K562 (cell line): ENCODE results near the gene SH3RF1. TPM values are rescaled to one million over a fixed set of nuclear protein-coding genes. Genes with fewer than 3 reads are reported as not detected.

Experiments used
- ATAC-seq: fragments of 200-7000 bp; cut with Tn5 transposase; 3 replicates; pipeline ENCODE4 v1.9.1; 2020; ENCODE audit warnings: moderate library complexity
- BruUV-seq: library from RNA; stranded (reverse); fragments of 400-500 nt; replicated peaks from 2 replicates; lab custom pipeline; 2021; lab: Mats Ljungman, UMichigan
- CTCF ChIA-PET: fragments of 300-600 bp; formaldehyde crosslinking; extraction: SDS; loops from one replicate; lab custom pipeline; 2021; ENCODE audit warnings: low intra/inter-chr PET ratio; lab: Yijun Ruan, JAX
- POLR2A ChIA-PET: fragments of 300-600, 350-650 bp; sonication (Branson Sonifier 250); formaldehyde crosslinking; extraction: SDS; loops from one replicate; lab custom pipeline; 2021; ENCODE audit warnings: antibody characterized with exemption, inconsistent platforms; lab: Yijun Ruan, JAX
- DNase-seq, 4 experiments: peaks; one replicate each; pipeline versions ENCODE4 v3.0.0 to v3.0.0-alpha.2; 2011 to 2018; ENCODE audit warnings: low spot score in 3 of 4, mixed read lengths in 3 of 4; ENCODE audit errors: extremely low read depth in 1 of 4
- FAIRE-seq: peaks from 2 replicates; lab custom pipeline; 2011; peaks lifted over from hg19 to GRCh38; lab: Jason Lieb, UNC
- H2AFZ ChIP-seq: 2 replicates; pipeline ENCODE4 v1.6.0; 2011; ENCODE audit warnings: low read depth, low read length, control low read depth, inconsistent platforms
- H3K27ac ChIP-seq: fragments of 200-600 bp; 3 replicates; pipeline ENCODE4 v1.8.0; 2011; ENCODE audit warnings: low read depth, mild to moderate bottlenecking, control low read depth, inconsistent platforms, low read length, moderate library complexity, mixed read lengths; ENCODE audit errors: extremely low read depth
- H3K27me3 ChIP-seq, 2 experiments: fragments of 300-600 bp in 1 of 2; 2 replicates in 1 of 2; 3 replicates in 1 of 2; pipeline versions ENCODE4 v1.6.0 to v1.8.0; 2011; ENCODE audit warnings: inconsistent platforms in 2 of 2, low read length in 2 of 2, mild to moderate bottlenecking in 1 of 2, mixed read lengths in 1 of 2, moderate library complexity in 1 of 2; ENCODE audit not compliant: control insufficient read depth in 2 of 2, insufficient read depth in 2 of 2
- H3K36me3 ChIP-seq: fragments of 300-600 bp; 3 replicates; pipeline ENCODE4 v1.8.0; 2011; ENCODE audit warnings: mild to moderate bottlenecking, low read length, inconsistent platforms; ENCODE audit not compliant: control insufficient read depth, insufficient read depth
- H3K4me1 ChIP-seq, 2 experiments: fragments of 200-600 bp in 1 of 2; replicated peaks in 1 of 2; 2 replicates in 1 of 2; 3 replicates in 1 of 2; pipeline versions ENCODE4 v1.5.1 to v1.8.0; 2011; ENCODE audit warnings: inconsistent platforms in 2 of 2, low read length in 2 of 2, mild to moderate bottlenecking in 1 of 2, mixed read lengths in 1 of 2, moderate library complexity in 1 of 2; ENCODE audit not compliant: control insufficient read depth in 2 of 2, insufficient read depth in 2 of 2
- H3K4me2 ChIP-seq: 2 replicates; pipeline ENCODE4 v1.6.1; 2011; ENCODE audit warnings: low read length, control low read depth, inconsistent platforms, mixed read lengths; ENCODE audit not compliant: insufficient read depth
- H3K4me3 ChIP-seq: fragments of 200-600 bp; sonication (generic), shearing (Covaris generic); 2 replicates; pipeline ENCODE4 v1.5.1; 2016; ENCODE audit warnings: control low read depth, inconsistent platforms
- H3K79me2 ChIP-seq: fragments of 200-600 bp; 3 replicates; pipeline ENCODE4 v1.8.0; 2011; ENCODE audit warnings: low read length, inconsistent platforms; ENCODE audit not compliant: control insufficient read depth, insufficient read depth
- H3K9ac ChIP-seq, 2 experiments: 2 replicates each; pipeline versions ENCODE4 v1.6.0 to v1.6.1; 2011; ENCODE audit warnings: low read depth in 2 of 2, low read length in 2 of 2, control low read depth in 1 of 2, inconsistent platforms in 1 of 2, mild to moderate bottlenecking in 1 of 2, mixed read lengths in 1 of 2; ENCODE audit not compliant: insufficient read depth in 1 of 2
- H3K9me1 ChIP-seq: one replicate; pipeline ENCODE4 v1.6.0; 2011; ENCODE audit warnings: inconsistent platforms, mild to moderate bottlenecking, low read length, moderate library complexity; ENCODE audit not compliant: control insufficient read depth, insufficient read depth
- H3K9me3 ChIP-seq: replicated peaks from 2 replicates; pipeline ENCODE4 v1.5.1; 2011; ENCODE audit warnings: low read depth, low read length, inconsistent platforms; ENCODE audit not compliant: control insufficient read depth, insufficient read depth
- H4K20me1 ChIP-seq: replicated peaks from 2 replicates; pipeline ENCODE4 v1.6.1; 2011; ENCODE audit warnings: low read length, inconsistent platforms, mixed read lengths; ENCODE audit not compliant: control insufficient read depth, insufficient read depth
- BCOR ChIP-seq: fragments of 450-650 bp; IDR thresholded peaks from 2 replicates; pipeline ENCODE4 v1.6.1; 2016
- EGR1 ChIP-seq: fragments of 450-650 bp; conservative IDR thresholded peaks from 2 replicates; pipeline ENCODE4 v1.6.1; 2017; ENCODE audit warnings: mild to moderate bottlenecking
- ELK3 ChIP-seq: fragments of 450-650 bp; formaldehyde crosslinking; IDR thresholded peaks from 2 replicates; pipeline ENCODE4 v1.4.0; 2020; ENCODE audit warnings: mild to moderate bottlenecking
- HNRNPK ChIP-seq: fragments of 200-400 bp; formaldehyde crosslinking; IDR thresholded peaks from one replicate; pipeline ENCODE4 v1.6.1; 2018; ENCODE audit warnings: mild to moderate bottlenecking, low read depth, low read length; ENCODE audit not compliant: poor library complexity, severe bottlenecking
- MEF2A ChIP-seq: IDR thresholded peaks from 2 replicates; pipeline ENCODE4 v1.6.1; 2011; ENCODE audit warnings: low read depth, mild to moderate bottlenecking, low read length, moderate library complexity; ENCODE audit not compliant: control insufficient read depth
- NFE2L1 ChIP-seq: fragments of 450-650 bp; IDR thresholded peaks from 2 replicates; pipeline ENCODE4 v1.6.1; 2016; ENCODE audit warnings: missing genetic modification characterization, low read depth, mild to moderate bottlenecking, missing compliant biosample characterization, moderate library complexity, borderline replicate concordance
- POLR3G ChIP-seq: IDR thresholded peaks from 2 replicates; pipeline ENCODE4 v1.6.1; 2011; ENCODE audit not compliant: insufficient read length, insufficient replicate concordance; ENCODE audit errors: extremely low read depth
- SAFB2 ChIP-seq: fragments of 200-400 bp; formaldehyde crosslinking; IDR thresholded peaks from 2 replicates; pipeline ENCODE4 v1.6.1; 2018; ENCODE audit warnings: borderline replicate concordance, low read length, low read depth, moderate library complexity; ENCODE audit not compliant: severe bottlenecking
- TAF1 ChIP-seq: IDR thresholded peaks from 2 replicates; pipeline ENCODE4 v1.6.1; 2011; ENCODE audit warnings: mild to moderate bottlenecking, low read length, moderate library complexity; ENCODE audit not compliant: insufficient read depth, control insufficient read depth, severe bottlenecking; ENCODE audit errors: extremely low read depth
- TFAM ChIP-seq: fragments of 250-450 bp; sonication (Bioruptor Pico); conservative IDR thresholded peaks from 2 replicates; pipeline ENCODE4 v1.5.0; 2021; ENCODE audit warnings: mild to moderate bottlenecking, moderate library complexity
- THRAP3 ChIP-seq: fragments of 450-650 bp; IDR thresholded peaks from 2 replicates; pipeline ENCODE4 v1.6.1; 2016; ENCODE audit warnings: mild to moderate bottlenecking, inconsistent platforms, borderline replicate concordance
- TOE1 ChIP-seq, 2 experiments: fragments of 450-650 bp in 1 of 2; sonication (generic) in 1 of 2; formaldehyde crosslinking in 1 of 2; IDR thresholded peaks; 2 replicates each; pipeline versions ENCODE4 v1.7.1 to v1.8.0; 2016 to 2022; ENCODE audit warnings: borderline replicate concordance in 2 of 2, mild to moderate bottlenecking in 2 of 2, antibody characterized with exemption in 1 of 2, inconsistent platforms in 1 of 2, low read depth in 1 of 2, missing genetic modification reagents in 1 of 2, moderate library complexity in 1 of 2
- ZNF830 ChIP-seq: fragments of 250-450 bp; sonication (Bioruptor Pico); IDR thresholded peaks from 2 replicates; pipeline ENCODE4 v1.5.0; 2021; ENCODE audit warnings: mild to moderate bottlenecking
- WGBS: fragments of 100-300 bp; shearing (Covaris generic); methylation state at CpG from one replicate; pipeline ENCODE4 v1.1.6; 2016; ENCODE audit warnings: low coverage, mixed read lengths; ENCODE audit not compliant: insufficient coverage; ENCODE audit errors: missing lambda C conversion rate; 5-methylcytosine and 5-hydroxymethylcytosine counted together
- in situ Hi-C: fragments of 300-500 bp; cut with MboI; formaldehyde crosslinking; loops from 4 replicates; pipeline ENCODE4 v1.15.0; 2018; ENCODE audit warnings: inconsistent platforms, mixed read lengths
- intact Hi-C: fragments of 100-400 bp; cut with micrococcal nuclease; formaldehyde crosslinking; loops from 2 replicates; pipeline ENCODE4 v1.14.2; 2022
- polyA plus RNA-seq, 8 experiments: library from polyadenylated mRNA; depleted of rRNA in 4 of 8; stranded (reverse) in 5 of 8; unstranded in 3 of 8; fragments of >200 nt; fragmentation: Nextera tagmentation in 2 of 8; fragmentation: Illumina TruSeq in 1 of 8; extraction: Ambion mirVana in 2 of 8; extraction: Trizol in 1 of 8; gene quantifications; 2 replicates each; pipeline versions ENCODE4 v1.2.1 to v1.2.3, GENCODE V29; 2011 to 2014; ENCODE audit warnings: inconsistent platforms in 1 of 8, missing spikeins in 1 of 8
- total RNA-seq, 7 experiments: library from RNA; depleted of rRNA in 6 of 7; stranded (reverse); fragments of >200 nt in 6 of 7; fragmentation: Illumina TruSeq in 2 of 7; extraction: Trizol in 2 of 7; gene quantifications; 2 replicates each; pipeline versions ENCODE4 v1.2.1 to v1.2.3, GENCODE V29; 2011 to 2021; ENCODE audit warnings: low replicate concordance in 1 of 7
- TF ChIP-seq, protein P1 (sequence below), 2 experiments: IDR thresholded peaks in 1 of 2; conservative IDR thresholded peaks in 1 of 2; 2 replicates each; pipeline ENCODE4 v1.6.1; 2016; ENCODE audit warnings: low read depth in 2 of 2, mild to moderate bottlenecking in 1 of 2, missing compliant biosample characterization in 1 of 2, missing genetic modification characterization in 1 of 2, moderate library complexity in 1 of 2
- TF ChIP-seq, protein P2 (sequence below): fragments of 250-450 bp; sonication (Bioruptor Pico); IDR thresholded peaks from 2 replicates; pipeline ENCODE4 v1.8.0; 2022; ENCODE audit warnings: moderate library complexity, mild to moderate bottlenecking, inconsistent platforms
- TF ChIP-seq, protein P3 (sequence below): sonication (generic); formaldehyde crosslinking; IDR thresholded peaks from 2 replicates; pipeline ENCODE4 v1.8.0; 2022; ENCODE audit warnings: mild to moderate bottlenecking, missing genetic modification reagents

The SH3RF1 gene
- total and polyA plus RNA-seq, 9 of the 15 experiments (the other 6 are each of a cell fraction or from before 2014, with no cell fraction given), result 0.04 to 0.16 (median 0.11) TPM; not detected in 6

- Histone ChIP-seq H4K20me1 (no peaks in the 10 kb centered on the region), H3K9me3 (no peaks in the 10 kb centered on the region), H3K4me3 (no peak overlapping the region), H3K27ac (no peak overlapping the region), H3K79me2 (no peaks in the 10 kb centered on the region), H3K4me2 (no peak overlapping the region), H3K4me1 (no peaks in the 10 kb centered on the region), H3K36me3 (no peaks in the 10 kb centered on the region), H2AFZ (no peak overlapping the region), H3K27me3 (no peaks in the 10 kb centered on the region), H3K9me1 (no peaks in the 10 kb centered on the region), H3K9ac (no peak overlapping the region)
- ATAC-seq (no peak), FAIRE-seq (no peak), DNase-seq (no peak)
- 0% methylated on average over 8 of the region's 8 CpGs for WGBS
- POLR2A ChIA-PET, result no interaction called here
- in situ Hi-C loops, result no loop called here
- no TSS peak for BruUV-seq
- intact Hi-C loops, result no loop called here
- CTCF ChIA-PET, result no interaction called here
- TF ChIP-seq, protein P1, sequence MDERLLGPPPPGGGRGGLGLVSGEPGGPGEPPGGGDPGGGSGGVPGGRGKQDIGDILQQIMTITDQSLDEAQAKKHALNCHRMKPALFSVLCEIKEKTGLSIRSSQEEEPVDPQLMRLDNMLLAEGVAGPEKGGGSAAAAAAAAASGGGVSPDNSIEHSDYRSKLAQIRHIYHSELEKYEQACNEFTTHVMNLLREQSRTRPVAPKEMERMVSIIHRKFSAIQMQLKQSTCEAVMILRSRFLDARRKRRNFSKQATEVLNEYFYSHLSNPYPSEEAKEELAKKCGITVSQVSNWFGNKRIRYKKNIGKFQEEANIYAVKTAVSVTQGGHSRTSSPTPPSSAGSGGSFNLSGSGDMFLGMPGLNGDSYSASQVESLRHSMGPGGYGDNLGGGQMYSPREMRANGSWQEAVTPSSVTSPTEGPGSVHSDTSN (CRISPR knock-in tag; IDR thresholded peaks at IDR 0.05; ENCODE audit: low read depth), result no peak
- TF ChIP-seq, protein P1 (tag; conservative IDR thresholded peaks at IDR 0.05; ENCODE audit: low read depth), result no peak
- TF ChIP-seq ZNF830 (no peak), NFE2L1 (no peak), TFAM (CRISPR knock-in tag) (no peak), HNRNPK (no peak), ELK3 (CRISPR knock-in tag) (no peak), TAF1 (no peak), MEF2A (no peak), THRAP3 (no peak), SAFB2 (no peak), EGR1 (no peak), POLR3G (no peak), BCOR (no peak), TOE1 (IDR thresholded peaks at IDR 0.05; ENCODE audit: borderline replicate concordance) (no peak), TOE1 (CRISPR knock-in tag; IDR thresholded peaks at IDR 0.05; ENCODE audit: borderline replicate concordance, low read depth) (no peak)
- TF ChIP-seq, protein P2, sequence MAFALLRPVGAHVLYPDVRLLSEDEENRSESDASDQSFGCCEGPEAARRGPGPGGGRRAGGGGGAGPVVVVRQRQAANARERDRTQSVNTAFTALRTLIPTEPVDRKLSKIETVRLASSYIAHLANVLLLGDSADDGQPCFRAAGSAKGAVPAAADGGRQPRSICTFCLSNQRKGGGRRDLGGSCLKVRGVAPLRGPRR (CRISPR knock-in tag), result no peak
- TF ChIP-seq, protein P3, sequence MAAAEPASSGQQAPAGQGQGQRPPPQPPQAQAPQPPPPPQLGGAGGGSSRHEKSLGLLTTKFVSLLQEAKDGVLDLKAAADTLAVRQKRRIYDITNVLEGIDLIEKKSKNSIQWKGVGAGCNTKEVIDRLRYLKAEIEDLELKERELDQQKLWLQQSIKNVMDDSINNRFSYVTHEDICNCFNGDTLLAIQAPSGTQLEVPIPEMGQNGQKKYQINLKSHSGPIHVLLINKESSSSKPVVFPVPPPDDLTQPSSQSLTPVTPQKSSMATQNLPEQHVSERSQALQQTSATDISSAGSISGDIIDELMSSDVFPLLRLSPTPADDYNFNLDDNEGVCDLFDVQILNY, result no peak
Measured at GRCh38 chr4:169248645-169249044, 22.1 kb downstream of the SH3RF1 start.
